Measurements from ENCODE around the gene GRIK3. TPM values are rescaled to one million over a fixed set of nuclear protein-coding genes. Genes with fewer than 3 reads are reported as not detected.

GRIK3 gene
- total and polyA plus RNA-seq, 3 donors from 2014 or later = 0.99 to 6.3 (median 3.1) TPM

- WGBS, 2 donors = 63 to 77% methylated on average over 4 to 12 of the region's 12 CpGs
- Histone ChIP-seq H3K4me3 (no peak overlapping the region), H3K27ac (no peak overlapping the region), H3K27me3 (no peaks in the 10 kb centered on the region), H3K36me3 (ENCODE audit: low read depth, missing control alignments) (no peaks in the 10 kb centered on the region), H3K9me3 (no peaks in the 10 kb centered on the region), H3K4me1 (peaks cover 2% of the 10 kb centered on the region)
- no peak for DNase-seq
- TF ChIP-seq POLR2A (IDR thresholded peaks at IDR 0.05) (no peak), CTCF (IDR thresholded peaks at IDR 0.05) (no peak)
- intact Hi-C loops (cut with DNase I; ENCODE audit: low total_unique reads) = no loop called here
Measured at GRCh38 chr1:36942148-36942547, 92.2 kb downstream of the GRIK3 start.

GRCh38 chr1:36941316-36941978, 92.9 kb downstream of the GRIK3 start:
- no peak overlapping the region for H3K27ac ChIP-seq
- no peak overlapping the region for H3K4me3 ChIP-seq
- no peaks in the 10 kb centered on the region for H3K9me3 ChIP-seq
- DNase-seq = no peak
- H3K27me3 ChIP-seq = no peaks in the 10 kb centered on the region
- WGBS, 2 donors = 67 to 88% methylated on average over 8 of the region's 8 CpGs
- H3K4me1 ChIP-seq = peaks cover 2% of the 10 kb centered on the region
- no peaks in the 10 kb centered on the region for H3K36me3 ChIP-seq (ENCODE audit: low read depth, missing control alignments)
- TF ChIP-seq CTCF (IDR thresholded peaks at IDR 0.05) (no peak), POLR2A (IDR thresholded peaks at IDR 0.05) (no peak)
- intact Hi-C loops (cut with DNase I; ENCODE audit: low total_unique reads) = no loop called here

- DNase-seq = no peak
- Histone ChIP-seq H3K4me1 (no peaks in the 10 kb centered on the region), H3K9me3 (no peaks in the 10 kb centered on the region), H3K4me3 (no peak overlapping the region), H3K36me3 (ENCODE audit: low read depth, missing control alignments) (no peaks in the 10 kb centered on the region), H3K27ac (no peak overlapping the region), H3K27me3 (no peaks in the 10 kb centered on the region)
- WGBS, 2 donors = 61 to 68% methylated on average over 7 of the region's 7 CpGs
- intact Hi-C loops (cut with DNase I; ENCODE audit: low total_unique reads) = no loop called here
- TF ChIP-seq POLR2A (IDR thresholded peaks at IDR 0.05) (no peak), CTCF (IDR thresholded peaks at IDR 0.05) (no peak)
Measured at GRCh38 chr1:36938819-36939218, 95.5 kb downstream of the GRIK3 start.

- no peak for DNase-seq
Measured at GRCh38 chr1:36937371-36937770, 96.9 kb downstream of the GRIK3 start.

More at GRCh38 chr1:36937371-36937770, 96.9 kb downstream of the GRIK3 start:
- no peak overlapping the region for H3K4me3 ChIP-seq
- no peaks in the 10 kb centered on the region for H3K27me3 ChIP-seq
- no peaks in the 10 kb centered on the region for H3K9me3 ChIP-seq
- H3K36me3 ChIP-seq (ENCODE audit: low read depth, missing control alignments) = no peaks in the 10 kb centered on the region
- intact Hi-C loops (cut with DNase I; ENCODE audit: low total_unique reads) = no loop called here
- 84 to 86% methylated on average over 6 of the region's 6 CpGs for WGBS, 2 donors
- no peak overlapping the region for H3K27ac ChIP-seq
- no peak for TF ChIP-seq POLR2A (IDR thresholded peaks at IDR 0.05)
- TF ChIP-seq CTCF (IDR thresholded peaks at IDR 0.05) = no peak
- H3K4me1 ChIP-seq = peaks cover 4% of the 10 kb centered on the region
